Subcutaneous adipose tissue (tissue), 4 donors: Measurements from ENCODE around the gene PHLDB1. TPM values are rescaled to one million over a fixed set of nuclear protein-coding genes. Genes with fewer than 3 reads are reported as not detected.

Experiments used
- CTCF ChIP-seq: fragments of 450-650 bp; IDR thresholded peaks from one replicate; pipeline ENCODE4 v1.5.1; 2016; ENCODE audit warnings: low read depth, mild to moderate bottlenecking, control low read depth, antibody characterized with exemption, moderate library complexity
- total RNA-seq, 4 donors: library from RNA; depleted of rRNA; stranded (reverse); fragments of >200 nt; gene quantifications; one replicate each; pipeline ENCODE4 v1.1.0, GENCODE V29; 2016

Gene PHLDB1
- total RNA-seq, 4 donors from 2014 or later, result 137 to 535 (median 197) TPM

GRCh38 chr11:118572981-118573550 lies 34.3 kb upstream of the PHLDB1 start:
- no peak for TF ChIP-seq CTCF

DNA sequence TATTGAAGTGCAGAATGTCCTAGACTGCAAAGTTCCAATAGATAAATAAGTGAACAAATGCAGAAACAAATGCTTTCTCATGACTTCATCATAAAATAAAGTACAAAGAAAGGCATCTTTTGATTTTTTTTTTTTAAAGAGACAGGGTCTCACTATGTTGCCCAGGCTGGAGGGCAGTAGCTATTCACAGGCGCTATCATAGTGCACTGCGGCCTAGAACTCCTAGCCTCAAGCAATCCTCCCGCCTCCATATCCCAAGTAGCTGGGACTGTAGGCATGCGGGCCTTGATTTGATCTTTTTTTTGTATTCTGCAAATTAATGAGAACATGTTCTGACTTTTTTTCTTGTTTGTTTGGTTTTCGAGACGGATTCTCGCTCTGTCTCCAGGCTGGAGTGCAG lies 32.8 kb upstream of the PHLDB1 start:
- no peak for TF ChIP-seq CTCF

DNA sequence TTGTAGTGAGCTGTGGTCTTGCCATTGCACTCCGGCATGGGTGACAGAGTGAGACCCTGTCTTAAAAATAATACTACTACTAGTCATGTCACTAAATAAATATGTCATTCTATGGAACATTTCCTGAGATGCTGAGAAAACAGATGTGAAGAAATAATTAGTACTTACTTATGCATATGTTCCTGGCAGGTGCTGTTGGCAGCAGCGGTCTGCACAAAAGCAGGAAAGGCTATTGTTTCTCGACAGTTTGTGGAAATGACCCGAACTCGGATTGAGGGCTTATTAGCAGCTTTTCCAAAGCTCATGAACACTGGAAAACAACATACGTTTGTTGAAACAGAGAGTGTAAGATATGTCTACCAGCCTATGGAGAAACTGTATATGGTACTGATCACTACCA lies 26.4 kb upstream of the PHLDB1 start:
- no peak for TF ChIP-seq CTCF

GRCh38 chr11:118587952-118588351 lies 19.5 kb upstream of the PHLDB1 start:
- no peak for TF ChIP-seq CTCF

DNA sequence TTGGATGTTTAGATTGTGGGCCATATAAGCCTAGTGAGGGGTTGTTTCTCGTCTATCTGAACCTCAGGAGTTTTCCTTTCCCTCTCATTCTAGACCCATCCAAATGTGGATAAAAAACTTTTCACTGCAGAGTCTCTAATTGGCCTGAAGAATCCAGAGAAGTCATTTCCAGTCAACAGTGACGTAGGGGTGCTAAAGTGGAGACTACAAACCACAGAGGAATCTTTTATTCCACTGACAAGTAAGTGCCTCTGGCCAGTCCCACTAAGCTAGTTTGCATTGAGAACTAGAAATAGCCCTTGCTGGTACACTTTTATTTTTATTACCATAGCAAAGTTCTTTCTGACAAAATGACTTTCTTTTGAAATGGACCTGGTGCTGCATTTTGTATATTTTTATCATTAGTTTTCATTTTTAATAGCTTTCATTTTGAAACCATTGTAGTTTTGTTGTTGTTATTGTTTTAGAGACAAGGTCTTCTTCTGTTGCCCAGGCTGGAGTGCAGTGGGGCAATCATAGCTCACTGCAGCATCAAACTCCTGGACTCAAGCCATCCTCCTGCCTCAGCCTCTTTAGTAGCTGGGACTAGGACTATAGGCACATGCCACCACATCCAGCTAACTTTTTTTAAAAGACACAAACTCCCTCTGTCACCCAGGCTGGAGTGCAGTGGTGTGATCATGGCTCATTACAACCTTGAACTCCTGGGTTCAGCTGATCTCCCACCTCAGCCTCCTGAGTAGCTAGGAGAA lies 14.6 kb upstream of the PHLDB1 start:
- TF ChIP-seq CTCF, result no peak

- TF ChIP-seq CTCF, result no peak
Observed at GRCh38 chr11:118596224-118597146, 10.9 kb upstream of the PHLDB1 start.

- no peak for TF ChIP-seq CTCF
Observed at GRCh38 chr11:118597556-118597955, 9.9 kb upstream of the PHLDB1 start.
